GM10266 (cell line): ENCODE data around the gene DHRS3.

Experiments used
- DNase-seq: peaks from one replicate; pipeline ENCODE4 v3.0.0; 2012; ENCODE audit errors: extremely low spot score
- TF ChIP-seq, protein P1 (sequence below): IDR thresholded peaks from 2 replicates; pipeline ENCODE4 v1.5.1; 2012; ENCODE audit warnings: mild to moderate bottlenecking, low read depth; ENCODE audit not compliant: control insufficient read depth, insufficient read depth; ENCODE audit errors: missing control alignments

Gene DHRS3

DNA sequence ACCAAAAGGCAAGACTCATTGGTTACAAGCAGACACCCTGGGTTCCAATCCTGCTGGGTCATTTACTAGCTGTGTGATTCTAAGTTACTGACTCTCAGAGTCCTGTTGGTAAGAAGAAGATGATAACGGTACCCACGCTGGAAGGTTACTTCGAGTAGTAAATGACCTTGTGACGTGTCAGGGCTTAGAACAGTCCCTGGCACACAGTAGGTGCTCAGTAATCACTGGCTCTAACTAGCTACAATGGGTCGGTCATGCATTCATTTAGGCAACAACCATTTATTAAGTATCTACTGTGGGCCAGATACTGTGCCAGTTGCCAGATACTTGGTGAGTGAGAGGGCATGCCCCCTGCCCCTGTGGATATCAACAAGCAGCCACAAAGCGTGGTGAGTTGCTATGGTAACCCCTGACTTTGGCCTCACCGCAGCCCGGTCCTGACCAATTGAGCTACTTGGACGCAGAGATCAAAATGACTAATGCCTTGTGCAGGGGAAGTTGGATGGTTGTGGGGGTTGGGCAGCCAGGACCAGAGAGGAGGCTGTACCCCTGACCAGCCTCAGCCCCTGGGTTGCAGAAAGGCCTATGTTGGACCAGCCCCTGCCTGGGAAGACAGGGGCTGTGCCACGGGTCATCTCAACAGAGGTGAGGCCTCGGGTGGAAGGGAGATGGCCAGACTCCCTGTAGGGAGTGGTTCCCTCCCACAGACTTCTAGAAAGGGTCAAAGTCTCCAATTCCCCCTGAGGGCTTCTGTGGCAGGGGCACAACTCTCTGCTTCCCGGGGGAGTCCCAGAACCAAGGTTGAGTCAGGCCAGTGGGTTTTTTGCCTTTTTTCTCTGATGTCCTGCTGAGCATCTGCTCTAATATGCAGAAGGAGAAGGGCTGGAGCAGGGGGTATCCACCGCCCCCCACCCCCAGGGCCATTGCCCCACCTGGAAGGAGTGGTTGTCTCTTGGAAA lies 16.0 kb downstream of the DHRS3 start:
- TF ChIP-seq, protein P1, sequence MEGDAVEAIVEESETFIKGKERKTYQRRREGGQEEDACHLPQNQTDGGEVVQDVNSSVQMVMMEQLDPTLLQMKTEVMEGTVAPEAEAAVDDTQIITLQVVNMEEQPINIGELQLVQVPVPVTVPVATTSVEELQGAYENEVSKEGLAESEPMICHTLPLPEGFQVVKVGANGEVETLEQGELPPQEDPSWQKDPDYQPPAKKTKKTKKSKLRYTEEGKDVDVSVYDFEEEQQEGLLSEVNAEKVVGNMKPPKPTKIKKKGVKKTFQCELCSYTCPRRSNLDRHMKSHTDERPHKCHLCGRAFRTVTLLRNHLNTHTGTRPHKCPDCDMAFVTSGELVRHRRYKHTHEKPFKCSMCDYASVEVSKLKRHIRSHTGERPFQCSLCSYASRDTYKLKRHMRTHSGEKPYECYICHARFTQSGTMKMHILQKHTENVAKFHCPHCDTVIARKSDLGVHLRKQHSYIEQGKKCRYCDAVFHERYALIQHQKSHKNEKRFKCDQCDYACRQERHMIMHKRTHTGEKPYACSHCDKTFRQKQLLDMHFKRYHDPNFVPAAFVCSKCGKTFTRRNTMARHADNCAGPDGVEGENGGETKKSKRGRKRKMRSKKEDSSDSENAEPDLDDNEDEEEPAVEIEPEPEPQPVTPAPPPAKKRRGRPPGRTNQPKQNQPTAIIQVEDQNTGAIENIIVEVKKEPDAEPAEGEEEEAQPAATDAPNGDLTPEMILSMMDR, result no peak
- DNase-seq, result no peak

DNA sequence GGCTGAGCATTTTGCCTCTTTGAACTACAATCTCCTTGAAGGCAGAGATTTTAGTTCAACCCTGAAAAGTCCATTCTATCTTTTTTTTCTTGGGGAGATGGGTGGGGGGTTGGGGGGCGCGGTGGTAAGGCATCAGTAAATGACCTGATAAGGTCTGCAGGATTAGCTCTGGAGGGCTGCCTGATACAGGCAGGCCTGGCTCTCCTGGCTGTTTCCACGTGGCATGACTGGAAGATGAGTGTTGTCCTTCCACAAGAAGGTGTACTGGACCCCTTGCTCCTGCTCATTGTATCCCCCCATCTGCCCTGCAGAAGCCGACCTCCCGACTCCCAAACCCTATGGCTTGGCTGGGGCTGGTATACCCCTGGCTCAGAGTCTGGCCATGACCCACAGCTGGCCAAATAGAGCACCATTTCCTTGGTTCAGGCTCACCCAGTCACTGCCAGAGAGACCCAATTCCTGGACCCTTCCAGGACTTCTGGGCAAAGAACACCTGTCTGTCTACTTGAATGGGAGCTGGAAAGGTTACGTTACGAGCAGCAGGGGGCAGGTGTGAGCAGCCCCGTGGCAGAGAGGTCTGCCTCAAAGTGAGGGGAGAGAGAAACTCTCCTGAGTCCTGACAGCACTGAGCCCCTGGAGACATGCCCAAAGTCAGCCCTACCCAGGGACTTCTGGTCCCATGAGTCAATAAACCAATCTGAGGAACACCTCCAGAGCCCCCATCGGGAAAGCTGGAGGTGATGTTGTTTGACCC lies 17.0 kb downstream of the DHRS3 start:
- DNase-seq, result peak; percentile 70
- TF ChIP-seq, protein P1, result peak; percentile 57

DNA sequence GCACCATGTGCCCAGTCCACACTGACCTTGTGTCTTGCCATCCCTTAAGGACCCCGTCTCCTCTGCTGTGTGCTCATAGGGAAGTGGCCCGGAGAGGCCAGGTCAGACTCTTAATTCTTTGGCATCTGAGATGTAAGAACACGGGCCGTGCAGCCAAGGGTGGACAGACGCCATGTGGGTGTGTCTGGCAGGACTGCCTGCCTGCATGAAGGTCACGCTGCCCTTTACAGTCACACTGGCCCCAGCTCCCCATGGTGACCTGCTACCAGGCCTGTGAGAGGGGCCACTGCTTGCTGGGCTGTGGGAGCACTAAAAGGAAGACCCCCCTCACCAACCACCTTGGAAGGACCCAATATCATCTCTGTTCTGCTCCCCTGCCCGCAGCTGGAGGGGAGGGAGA lies 17.7 kb downstream of the DHRS3 start:
- TF ChIP-seq, protein P1, result no peak
- DNase-seq, result no peak

DNA sequence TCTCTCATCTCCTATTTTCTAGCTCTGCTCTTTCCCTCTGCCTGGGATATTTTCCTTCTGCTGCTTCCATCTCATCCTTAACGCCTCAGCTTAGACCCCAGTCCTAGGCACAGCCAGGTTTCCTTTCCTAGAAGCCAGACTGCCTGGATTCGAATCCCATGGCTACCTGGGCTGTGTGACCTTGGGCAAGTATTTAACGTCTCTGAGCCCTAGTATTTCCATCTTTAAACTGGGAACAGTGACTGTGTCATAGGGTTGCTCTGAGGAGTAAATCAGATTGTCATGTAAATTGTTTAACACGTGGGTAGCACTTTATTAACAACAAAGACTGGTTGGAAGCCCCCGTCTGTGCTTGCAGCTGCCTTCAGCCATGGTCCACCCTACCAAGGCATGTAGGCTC lies 18.4 kb downstream of the DHRS3 start:
- DNase-seq, result no peak
- TF ChIP-seq, protein P1, result no peak

GRCh38 chr1:12598974-12599373 lies 19.0 kb downstream of the DHRS3 start:
- DNase-seq, result no peak

DNA sequence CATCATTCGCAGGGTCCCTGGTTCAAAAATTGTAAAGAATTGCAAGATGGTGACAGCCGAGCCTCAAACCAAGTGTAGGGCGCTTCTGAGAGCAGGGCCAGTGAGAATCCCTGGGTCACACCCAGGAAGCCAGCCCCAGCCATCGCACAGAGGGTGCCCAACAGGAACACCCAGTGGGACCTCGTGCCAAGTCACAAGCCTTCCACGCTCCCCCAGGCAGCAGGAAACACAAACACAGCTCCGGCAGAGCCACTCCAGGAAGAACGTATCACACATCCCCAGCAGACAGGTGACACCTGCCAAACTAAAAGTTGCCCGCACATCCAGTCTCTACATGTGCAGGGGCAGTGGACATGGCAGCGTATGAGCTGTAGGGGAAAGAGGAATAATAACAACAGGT lies 20.2 kb downstream of the DHRS3 start:
- TF ChIP-seq, protein P1, result no peak
- DNase-seq, result no peak

More at GRCh38 chr1:12598974-12599373, 19.0 kb downstream of the DHRS3 start:
- TF ChIP-seq, protein P1, result no peak
